ENCODE results near the gene CELA2B.
"Not testable (repeated sequence)": the region's sequence is repeated elsewhere in the genome, so short reads cannot be mapped to it uniquely, and the experiment has no call there.

GRCh38 chr1:15466955-15467625, 8.8 kb upstream of the CELA2B start:
- not testable (repeated sequence) for TF ChIP-seq CTCF, POLR2A (IDR thresholded peaks at IDR 0.05)

Measured in heart left ventricle (tissue), 13 donors.